ENCODE results near the gene HTATIP2. TPM values are rescaled to one million over a fixed set of nuclear protein-coding genes. Genes with fewer than 3 reads are reported as not detected.

Gene HTATIP2
- total and polyA plus RNA-seq, 2 experiments from 2014 or later, result 45.0 to 57.5 TPM

DNA sequence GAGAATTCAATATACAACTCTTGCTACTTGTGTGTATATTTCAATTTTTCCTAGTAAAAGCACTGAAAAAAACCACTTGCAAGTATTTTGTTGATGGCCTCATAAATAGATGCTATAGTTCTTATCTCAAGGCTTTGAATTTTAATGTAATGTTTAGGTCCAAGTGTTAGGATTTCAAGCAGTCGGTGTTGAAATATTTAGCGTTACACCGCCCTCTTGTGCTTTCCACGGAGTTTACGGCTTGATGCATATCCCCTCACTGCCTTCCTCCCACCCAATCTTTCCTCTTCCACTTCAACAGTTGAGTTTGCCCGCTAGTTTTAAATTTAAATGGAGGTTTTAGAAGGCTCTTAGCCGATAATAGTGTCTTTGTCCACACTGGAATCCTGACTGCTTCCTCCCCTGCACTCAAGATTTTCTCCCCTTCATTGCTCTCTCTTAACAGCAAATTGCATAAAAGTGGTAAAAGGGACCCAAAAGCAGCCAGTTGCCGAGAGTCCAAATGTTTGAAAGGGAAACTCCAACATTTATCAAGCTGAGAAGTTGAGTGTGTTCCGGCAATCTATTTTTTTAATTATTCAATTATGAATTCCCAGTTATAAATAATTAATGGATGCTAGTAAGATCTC is 25.9 kb upstream of the HTATIP2 start:
- Histone ChIP-seq H3K27me3 (ENCODE audit: insufficient read depth) (peaks cover 16% of the 10 kb centered on the region; the same call in 1 of the 2 replicates), H3K79me2 (replicated peaks; ENCODE audit: insufficient read depth) (no peaks in the 10 kb centered on the region), H3K27ac (ENCODE audit: low read depth) (no peak overlapping the region), H2AFZ (no peak overlapping the region), H4K20me1 (replicated peaks; ENCODE audit: insufficient read depth) (no peaks in the 10 kb centered on the region), H3K4me2 (no peak overlapping the region), H3K36me3 (ENCODE audit: insufficient read depth) (no peaks in the 10 kb centered on the region), H3F3A (replicated peaks; ENCODE audit: low read depth) (no peaks in the 10 kb centered on the region), H3K4me1 (ENCODE audit: insufficient read depth) (peaks cover 7% of the 10 kb centered on the region; the same call in 1 of the 2 replicates), H3K4me3 (no peak overlapping the region), H3K9me2 (ENCODE audit: insufficient read depth) (0 out of 2 replicates have a peak, but pooled peaks cover 4% of the 10 kb centered on the region)
- peak; percentile 80 for ATAC-seq
- no peak overlapping the region for H3K27ac Mint-ChIP-seq
- H3K27me3 Mint-ChIP-seq (ENCODE audit: insufficient read depth, low read depth, poor library complexity), result peaks cover 3% of the 10 kb centered on the region
- H3K36me3 Mint-ChIP-seq (ENCODE audit: low read depth), result no peaks in the 10 kb centered on the region
- H3K4me3 Mint-ChIP-seq, result no peak overlapping the region
- TF ChIP-seq ZNF462 (CRISPR knock-in tag; IDR thresholded peaks at IDR 0.05) (no peak), CTCF (conservative IDR thresholded peaks at IDR 0.05; ENCODE audit: low read depth in 2 of 2) (peak; percentile 73 to 80)
- peaks cover 17% of the 10 kb centered on the region for H3K4me1 Mint-ChIP-seq
- peak; percentile 68 for DNase-seq (ENCODE audit: low spot score)
- H3K9me3 Mint-ChIP-seq, result no peaks in the 10 kb centered on the region
